NCI-H748 (cell line): ENCODE measurements around the gene SNTN.

ENCODE experiments used
- DNase-seq: peaks from one replicate; lab custom pipeline; 2025; ENCODE audit not compliant: unreplicated experiment; lab: John Stamatoyannopoulos, UW

The SNTN gene

GRCh38 chr3:63652066-63652725 lies at the start of gene SNTN:
Gene SNTN, plus strand, starts transcription at chr3:63652675. Its CDS starts 13 bp downstream, at chr3:63652688.
- DNase-seq, result peak; percentile 13

- DNase-seq, result no peak
Observed at GRCh38 chr3:63607716-63608115, 44.8 kb upstream of the SNTN start.

DNA sequence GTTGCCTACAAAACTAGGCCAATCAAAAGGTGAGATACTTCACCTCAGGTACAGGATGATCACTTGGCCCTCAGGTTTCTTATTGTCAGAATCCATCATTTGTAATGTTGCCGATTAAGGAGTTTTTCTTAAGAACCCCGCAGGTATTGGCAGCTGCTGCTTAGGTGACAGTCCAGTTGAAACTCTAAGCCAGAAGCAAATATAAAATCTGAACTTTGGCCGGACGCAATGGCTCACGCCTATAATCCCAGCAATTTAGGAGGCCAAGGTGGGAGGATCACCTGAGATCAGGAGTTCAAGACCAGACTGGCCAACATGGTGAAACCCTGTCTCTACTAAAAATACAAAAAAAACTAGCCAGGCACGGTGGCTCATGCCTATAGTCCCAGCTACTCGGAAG lies 43.1 kb upstream of the SNTN start:
- DNase-seq, result no peak

DNA sequence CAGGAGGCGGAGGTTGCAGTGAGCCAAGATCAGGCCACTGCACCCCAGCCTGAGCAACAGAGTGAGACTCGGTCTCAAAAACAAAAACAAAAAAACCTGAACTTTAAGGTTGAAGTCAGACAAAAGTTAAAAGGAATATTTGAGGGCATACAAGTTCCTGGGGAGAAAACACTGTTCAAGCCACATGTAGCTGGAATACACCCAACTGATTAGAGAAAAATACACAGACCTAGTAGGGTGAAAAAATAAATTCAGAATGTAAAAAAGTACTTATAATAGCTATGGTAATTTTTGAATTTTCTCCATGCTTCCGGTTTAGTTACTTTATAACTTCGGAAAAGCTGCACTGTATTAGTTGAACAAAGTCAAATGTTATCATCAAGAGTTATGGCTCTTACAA lies 42.6 kb upstream of the SNTN start:
- DNase-seq, result no peak

GRCh38 chr3:63611382-63611781 lies 41.1 kb upstream of the SNTN start:
- DNase-seq, result no peak

- DNase-seq, result no peak
Observed at GRCh38 chr3:63613561-63613960, 38.9 kb upstream of the SNTN start.

DNA sequence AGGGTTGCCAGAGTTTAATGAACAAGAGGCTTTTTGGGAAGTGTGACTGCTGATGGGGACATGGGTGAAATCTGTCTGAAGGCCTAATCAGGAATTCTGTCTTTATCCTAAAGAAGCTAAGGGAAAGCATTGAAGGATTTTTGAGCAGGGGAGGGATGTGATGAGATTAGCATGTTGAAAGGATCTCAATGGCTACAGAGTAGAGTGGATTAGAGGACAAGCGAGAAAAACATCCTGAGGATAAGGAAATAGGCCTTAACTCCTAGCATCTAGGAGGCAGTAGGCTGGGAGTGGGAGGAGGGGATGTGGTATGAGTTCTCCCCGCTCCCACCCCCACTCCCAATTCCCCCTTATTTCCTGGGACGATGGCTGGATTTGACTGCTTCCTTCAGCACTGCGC lies 35.1 kb upstream of the SNTN start:
- no peak for DNase-seq

- DNase-seq, result peak; percentile 75
Observed at GRCh38 chr3:63624941-63625560, 27.4 kb upstream of the SNTN start.

DNA sequence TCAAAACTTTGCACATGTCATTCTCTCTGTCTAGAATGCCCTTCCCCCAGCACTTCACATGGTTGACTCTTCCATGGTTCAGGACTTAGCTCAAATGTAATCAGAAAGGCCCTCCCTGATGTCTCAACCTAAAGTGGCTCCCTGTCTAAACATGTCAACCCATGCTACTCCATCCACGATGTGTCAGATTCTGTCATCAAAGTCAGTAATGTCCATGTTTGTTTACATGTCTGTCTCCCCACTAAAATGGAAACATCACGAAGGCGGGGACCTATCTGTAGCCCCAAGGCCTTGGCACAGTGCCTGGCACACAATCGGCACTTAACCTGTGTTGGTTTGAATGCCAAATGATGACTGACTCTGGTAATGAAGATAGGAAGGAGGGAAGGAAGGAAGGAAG lies 20.8 kb upstream of the SNTN start:
- peak; percentile 4 for DNase-seq

GRCh38 chr3:63635186-63635585 lies 17.3 kb upstream of the SNTN start:
- DNase-seq, result no peak

DNA sequence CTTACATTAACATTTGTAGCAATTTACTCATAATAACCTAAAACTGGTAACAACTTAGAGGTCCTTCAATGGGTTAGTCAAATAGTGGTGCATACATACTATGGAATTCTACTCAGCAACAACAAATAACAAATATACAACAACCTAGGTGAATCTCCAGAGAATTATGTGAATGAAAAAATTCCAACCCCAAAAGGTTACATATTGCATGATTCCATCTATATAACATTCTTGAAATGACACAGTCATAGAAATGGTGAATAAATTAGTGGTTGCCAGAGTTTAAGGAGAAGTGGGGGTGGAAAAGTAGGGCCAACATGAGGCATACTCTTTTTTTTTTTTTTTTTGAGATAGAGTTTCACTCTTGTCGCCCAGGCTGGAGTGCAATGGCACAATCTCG lies 12.7 kb upstream of the SNTN start:
- no peak for DNase-seq

DNA sequence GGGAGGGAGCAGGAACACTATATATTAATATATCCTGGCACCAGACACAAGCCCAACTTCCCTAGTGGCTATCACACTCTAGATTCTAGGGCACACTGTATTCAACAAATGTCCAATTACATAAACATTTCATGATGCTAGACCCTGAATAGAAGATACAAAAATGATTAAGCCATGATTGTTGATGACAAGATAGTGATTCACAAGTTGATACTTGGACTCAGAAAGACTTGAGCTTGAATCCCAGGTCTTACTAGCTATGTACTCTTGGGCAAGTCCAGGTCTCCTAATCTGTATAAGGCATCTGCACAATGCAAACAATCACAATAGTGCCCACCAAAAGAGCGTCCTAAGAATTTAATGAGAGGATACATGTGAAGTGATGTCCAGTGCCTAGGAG lies 10.0 kb upstream of the SNTN start:
- DNase-seq, result no peak

GRCh38 chr3:63644212-63644797 lies 8.2 kb upstream of the SNTN start:
- DNase-seq, result peak; percentile 34

DNA sequence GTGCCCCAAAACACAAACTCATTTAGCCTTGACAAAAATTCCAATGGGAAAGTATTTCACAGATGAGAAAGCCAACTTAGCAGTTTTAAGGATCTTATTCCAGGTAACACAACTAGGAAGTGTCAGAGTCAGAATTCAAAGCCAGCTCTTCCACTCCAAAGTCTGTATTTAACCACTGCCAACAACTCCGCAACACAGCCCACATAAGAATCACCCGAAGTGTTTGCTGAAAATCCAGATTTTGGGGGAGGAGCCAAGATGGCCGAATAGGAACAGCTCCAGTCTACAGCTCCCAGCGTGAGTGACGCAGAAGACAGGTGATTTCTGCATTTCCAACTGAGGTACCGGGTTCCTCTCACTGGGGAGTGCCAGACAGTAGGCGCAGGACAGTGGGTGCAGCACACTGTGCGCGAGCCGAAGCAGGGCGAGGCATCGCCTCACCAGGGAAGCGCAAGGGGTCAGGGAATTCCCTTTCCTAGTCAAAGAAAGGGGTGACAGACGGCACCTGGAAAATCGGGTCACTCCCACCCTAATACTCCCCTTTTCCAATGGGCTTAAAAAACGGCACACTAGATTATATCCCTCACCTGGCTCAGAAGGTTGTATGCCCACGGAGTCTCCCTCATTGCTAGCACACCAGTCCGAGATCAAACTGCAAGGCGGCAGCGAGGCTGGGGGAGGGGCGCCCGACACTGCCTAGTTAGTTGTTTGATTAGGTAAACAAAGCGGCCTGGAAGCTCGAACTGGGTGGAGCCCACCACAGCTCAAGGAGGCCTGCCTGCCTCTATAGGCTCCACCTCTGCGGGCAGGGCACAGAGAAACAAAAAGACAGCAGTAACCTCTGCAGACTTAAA lies 7.3 kb upstream of the SNTN start:
- peak; percentile 81 for DNase-seq

GRCh38 chr3:63654211-63654610 lies 1.7 kb downstream of the SNTN start:
- no peak for DNase-seq

DNA sequence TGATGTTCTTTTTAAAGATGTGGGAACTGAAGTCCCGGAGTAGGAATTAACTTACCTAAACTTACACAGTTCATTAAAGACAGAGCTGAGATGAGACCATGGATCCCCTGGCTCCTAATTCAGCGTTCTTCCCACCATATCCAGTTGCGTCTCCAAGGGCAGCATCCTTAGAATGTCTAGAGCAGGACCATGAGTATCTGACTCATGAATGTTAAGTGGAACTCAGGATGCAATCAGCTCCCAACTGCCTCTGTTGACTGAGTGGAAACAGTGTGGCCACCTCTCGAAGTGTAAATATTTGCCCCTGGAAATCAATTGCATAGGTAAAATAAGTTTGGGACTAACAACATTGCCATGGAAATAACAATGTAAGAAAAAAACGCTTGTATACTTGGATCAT lies 2.5 kb downstream of the SNTN start:
- DNase-seq, result peak; percentile 62

DNA sequence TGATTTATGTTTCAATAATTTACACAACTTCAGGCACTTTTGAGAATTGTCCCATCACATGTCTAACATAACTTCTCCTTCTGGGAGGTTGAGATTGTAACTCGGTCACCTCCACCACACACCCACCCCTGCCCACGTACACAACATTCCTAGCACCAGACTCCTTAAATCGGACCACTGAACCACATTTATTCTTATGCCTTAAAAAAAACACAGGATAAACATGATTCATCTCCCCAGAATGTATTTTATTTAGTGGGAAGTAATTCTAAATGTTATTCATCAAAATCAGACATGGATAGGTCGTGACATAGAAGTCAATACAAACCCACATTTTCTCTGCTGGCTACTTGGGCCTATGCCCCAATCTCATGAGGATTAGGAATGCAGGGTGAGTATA lies 3.0 kb downstream of the SNTN start:
- DNase-seq, result no peak

- no peak for DNase-seq
Observed at GRCh38 chr3:63656786-63657185, 4.3 kb downstream of the SNTN start.

DNA sequence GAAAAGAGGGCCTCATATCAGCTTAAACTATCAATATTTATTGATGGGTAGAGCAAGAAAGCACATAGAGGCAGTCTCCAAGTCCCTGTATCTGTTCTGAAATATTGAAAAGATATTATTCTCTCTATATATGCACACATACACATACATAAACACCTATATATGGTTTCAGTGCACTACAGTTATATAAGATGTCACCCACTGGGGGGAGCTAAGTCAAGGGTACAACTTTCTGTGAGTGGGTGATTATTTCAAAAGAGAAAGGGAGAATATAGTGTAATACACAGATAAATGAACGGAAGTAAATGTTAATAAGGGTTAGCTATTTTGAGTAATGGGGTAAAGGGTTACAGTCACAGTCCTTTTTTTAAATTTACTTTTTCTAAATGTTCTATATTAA lies 8.8 kb downstream of the SNTN start:
- peak; percentile 31 for DNase-seq

- no peak for DNase-seq
Observed at GRCh38 chr3:63662011-63662410, 9.5 kb downstream of the SNTN start.

DNA sequence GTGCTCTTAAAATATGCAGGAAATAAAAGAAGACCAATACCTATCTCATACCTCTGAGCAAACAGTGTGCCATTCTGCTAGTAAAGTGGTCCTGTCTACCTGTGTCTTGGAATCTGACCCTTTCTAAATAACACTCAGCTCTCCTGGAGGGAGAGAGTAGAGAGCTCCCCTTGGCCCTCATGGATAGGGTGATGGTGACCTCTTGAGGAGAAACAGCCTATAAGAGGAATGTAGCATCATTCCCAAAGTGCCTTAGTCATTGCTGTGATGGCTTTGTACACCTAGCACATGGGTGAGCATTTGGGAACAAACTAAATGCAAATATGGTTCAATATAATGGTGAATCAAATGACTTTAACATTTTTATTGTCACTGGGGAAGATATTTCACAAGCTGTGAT lies 10.0 kb downstream of the SNTN start:
- DNase-seq, result peak; percentile 63

DNA sequence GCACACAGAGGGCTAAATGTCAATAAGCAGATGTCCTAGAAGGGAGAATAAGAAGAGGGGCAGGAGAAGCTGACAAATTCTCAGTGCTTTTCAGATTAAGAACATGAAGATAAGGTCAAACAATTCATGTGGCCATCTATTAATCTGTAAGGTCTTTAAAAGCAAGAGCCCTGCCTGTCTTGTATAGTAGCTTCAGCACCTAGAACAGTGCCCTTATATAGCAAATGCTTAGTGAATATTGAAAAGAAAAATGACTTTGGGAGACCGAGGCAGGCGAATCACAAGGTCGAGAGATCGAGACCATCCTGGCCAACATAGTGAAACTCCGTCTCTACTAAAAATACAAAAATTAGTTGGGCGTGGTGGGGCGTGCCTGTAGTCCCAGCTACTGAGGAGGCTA lies 18.1 kb downstream of the SNTN start:
- no peak for DNase-seq
